CD4-positive, alpha-beta T cell (primary cell): ENCODE results near the gene TPGS2. TPM values are rescaled to one million over a fixed set of nuclear protein-coding genes. Genes with fewer than 3 reads are reported as not detected.

Source experiments
- ATAC-seq: fragments of 200-7000 bp; cut with Tn5 transposase; one replicate; pipeline ENCODE4 v1.10.0; 2022; ENCODE audit warnings: mild to moderate bottlenecking; ENCODE audit not compliant: poor library complexity
- CTCF ChIA-PET: fragments of 350-600 bp; sonication (Branson Sonifier 250); formaldehyde crosslinking; loops from one replicate; lab custom pipeline; 2021; ENCODE audit warnings: antibody characterized with exemption, inconsistent platforms; lab: Charles Lee
- POLR2A ChIA-PET: fragments of 350-600 bp; sonication (Branson Sonifier 250); formaldehyde crosslinking; loops from one replicate; lab custom pipeline; 2021; ENCODE audit warnings: antibody characterized with exemption, inconsistent platforms; lab: Charles Lee
- DNase-seq, 14 experiments: peaks; one replicate each; pipeline ENCODE4 v3.0.0-alpha.2; 2013 to 2020; ENCODE audit warnings: mixed read lengths in 2 of 14
- H3K27ac ChIP-seq, 2 donors: one replicate each; pipeline versions ENCODE4 v1.5.1 to v1.7.0; 2013; ENCODE audit warnings: low read length in 2 of 2, low read depth in 1 of 2, mild to moderate bottlenecking in 1 of 2
- H3K27me3 ChIP-seq, 2 experiments: 1 replicate in 1 of 2; 2 replicates in 1 of 2; pipeline versions ENCODE4 v1.6.1 to v1.7.0; 2013; ENCODE audit warnings: low read length in 2 of 2, control low read depth in 1 of 2, mild to moderate bottlenecking in 1 of 2, moderate library complexity in 1 of 2; ENCODE audit not compliant: insufficient read depth in 2 of 2, control insufficient read depth in 1 of 2
- H3K36me3 ChIP-seq: one replicate; pipeline ENCODE4 v1.6.1; 2013; ENCODE audit warnings: low read length, control low read depth; ENCODE audit not compliant: insufficient read depth
- H3K4me1 ChIP-seq: one replicate; pipeline ENCODE4 v1.6.1; 2013; ENCODE audit warnings: low read length, control low read depth; ENCODE audit not compliant: insufficient read depth
- H3K4me3 ChIP-seq: one replicate; pipeline ENCODE4 v1.5.1; 2013; ENCODE audit warnings: mild to moderate bottlenecking, low read length, moderate library complexity
- H3K9me3 ChIP-seq, 2 experiments: 1 replicate in 1 of 2; 2 replicates in 1 of 2; pipeline versions ENCODE4 v1.6.1 to v1.7.0; 2013; ENCODE audit warnings: low read length in 2 of 2, mild to moderate bottlenecking in 2 of 2, control low read depth in 1 of 2, moderate library complexity in 1 of 2; ENCODE audit not compliant: control insufficient read depth in 1 of 2, insufficient read depth in 1 of 2
- H3K27ac Mint-ChIP-seq: one replicate; pipeline ENCODE4 v1.8.0; 2020; ENCODE audit warnings: mixed read lengths
- H3K27me3 Mint-ChIP-seq: one replicate; pipeline ENCODE4 v1.8.0; 2021; ENCODE audit warnings: mixed read lengths
- H3K36me3 Mint-ChIP-seq: one replicate; pipeline ENCODE4 v1.8.0; 2021; ENCODE audit warnings: low read depth, mixed read lengths
- H3K4me1 Mint-ChIP-seq: one replicate; pipeline ENCODE4 v1.8.0; 2021; ENCODE audit warnings: low read depth, mixed read lengths
- H3K4me3 Mint-ChIP-seq: one replicate; pipeline ENCODE4 v1.8.0; 2020; ENCODE audit warnings: mild to moderate bottlenecking, mixed read lengths
- H3K9me3 Mint-ChIP-seq: one replicate; pipeline ENCODE4 v1.8.0; 2020; ENCODE audit warnings: mixed read lengths
- intact Hi-C, 2 experiments: fragments of 100-400 bp; cut with DNase I in 1 of 2; cut with micrococcal nuclease in 1 of 2; formaldehyde crosslinking; loops; one replicate each; pipeline versions ENCODE4 v1.15.1 to v1.9.0; 2023 to 2025; cut with DNase I, micrococcal nuclease
- total RNA-seq, 174 experiments: library from RNA in 2 of 174; stranded (reverse) in 2 of 174; gene quantifications; one replicate each; pipeline ENCODE4 v1.2.3 and lab custom pipeline; 2021 to 2026
- TF ChIP-seq, protein P1 (sequence below): fragments of 200-600 bp; IDR thresholded peaks from one replicate; pipeline ENCODE4 v1.8.0; 2022; ENCODE audit warnings: antibody characterized with exemption, mild to moderate bottlenecking

Gene TPGS2
- total RNA-seq, 2 experiments from 2014 or later = 16.4 to 19.0 TPM

GRCh38 chr18:36761186-36761698, 67.6 kb downstream of the TPGS2 start:
- peaks cover 0 to 3% of the 10 kb centered on the region in 2 experiments for H3K27me3 ChIP-seq
- TF ChIP-seq, protein P1, sequence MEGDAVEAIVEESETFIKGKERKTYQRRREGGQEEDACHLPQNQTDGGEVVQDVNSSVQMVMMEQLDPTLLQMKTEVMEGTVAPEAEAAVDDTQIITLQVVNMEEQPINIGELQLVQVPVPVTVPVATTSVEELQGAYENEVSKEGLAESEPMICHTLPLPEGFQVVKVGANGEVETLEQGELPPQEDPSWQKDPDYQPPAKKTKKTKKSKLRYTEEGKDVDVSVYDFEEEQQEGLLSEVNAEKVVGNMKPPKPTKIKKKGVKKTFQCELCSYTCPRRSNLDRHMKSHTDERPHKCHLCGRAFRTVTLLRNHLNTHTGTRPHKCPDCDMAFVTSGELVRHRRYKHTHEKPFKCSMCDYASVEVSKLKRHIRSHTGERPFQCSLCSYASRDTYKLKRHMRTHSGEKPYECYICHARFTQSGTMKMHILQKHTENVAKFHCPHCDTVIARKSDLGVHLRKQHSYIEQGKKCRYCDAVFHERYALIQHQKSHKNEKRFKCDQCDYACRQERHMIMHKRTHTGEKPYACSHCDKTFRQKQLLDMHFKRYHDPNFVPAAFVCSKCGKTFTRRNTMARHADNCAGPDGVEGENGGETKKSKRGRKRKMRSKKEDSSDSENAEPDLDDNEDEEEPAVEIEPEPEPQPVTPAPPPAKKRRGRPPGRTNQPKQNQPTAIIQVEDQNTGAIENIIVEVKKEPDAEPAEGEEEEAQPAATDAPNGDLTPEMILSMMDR = no peak
- Mint-ChIP-seq H3K4me1 (no peaks in the 10 kb centered on the region), H3K9me3 (no peaks in the 10 kb centered on the region), H3K4me3 (no peak overlapping the region), H3K27me3 (peaks cover 17% of the 10 kb centered on the region), H3K27ac (no peak overlapping the region), H3K36me3 (no peaks in the 10 kb centered on the region)
- no peaks in the 10 kb centered on the region for H3K4me1 ChIP-seq
- no peak overlapping the region for H3K4me3 ChIP-seq
- intact Hi-C loops = no loop called here
- ChIA-PET POLR2A (no interaction called here), CTCF (no interaction called here)
- H3K9me3 ChIP-seq = peaks cover 0 to 4% of the 10 kb centered on the region in 2 experiments
- H3K36me3 ChIP-seq = no peaks in the 10 kb centered on the region
- no peak overlapping the region for H3K27ac ChIP-seq
- ATAC-seq = no peak
- no peak for DNase-seq

- CTCF ChIA-PET = no interaction called here
- peaks cover 19% of the 10 kb centered on the region for H3K27me3 Mint-ChIP-seq
- no peaks in the 10 kb centered on the region for H3K4me1 ChIP-seq
Measured at GRCh38 chr18:36760598-36760997, 68.2 kb downstream of the TPGS2 start.

GRCh38 chr18:36759167-36759776, 69.5 kb downstream of the TPGS2 start:
- Mint-ChIP-seq H3K4me3 (no peak overlapping the region), H3K27me3 (peaks cover 19% of the 10 kb centered on the region), H3K27ac (no peak overlapping the region), H3K36me3 (no peaks in the 10 kb centered on the region), H3K4me1 (no peaks in the 10 kb centered on the region), H3K9me3 (no peaks in the 10 kb centered on the region)
- POLR2A ChIA-PET = no interaction called here
- CTCF ChIA-PET = no interaction called here
- Histone ChIP-seq H3K27me3 (peaks cover 0 to 3% of the 10 kb centered on the region in 2 experiments), H3K4me3 (no peak overlapping the region), H3K27ac (no peak overlapping the region), H3K9me3 (peaks cover 0 to 4% of the 10 kb centered on the region in 2 experiments), H3K4me1 (no peaks in the 10 kb centered on the region), H3K36me3 (no peaks in the 10 kb centered on the region)
- ATAC-seq (no peak), DNase-seq (no peak)
- intact Hi-C loops = no loop called here
- TF ChIP-seq, protein P1 = no peak

More at GRCh38 chr18:36760598-36760997, 68.2 kb downstream of the TPGS2 start:
- no peak overlapping the region for H3K27ac ChIP-seq
- H3K27ac Mint-ChIP-seq = no peak overlapping the region
- peaks cover 0 to 3% of the 10 kb centered on the region in 2 experiments for H3K27me3 ChIP-seq
- no peak for DNase-seq
- no peaks in the 10 kb centered on the region for H3K36me3 Mint-ChIP-seq
- H3K4me3 ChIP-seq = no peak overlapping the region
- H3K4me1 Mint-ChIP-seq = no peaks in the 10 kb centered on the region
- TF ChIP-seq, protein P1 = no peak
- H3K9me3 Mint-ChIP-seq = no peaks in the 10 kb centered on the region
- intact Hi-C loops = no loop called here
- POLR2A ChIA-PET = no interaction called here
- H3K36me3 ChIP-seq = no peaks in the 10 kb centered on the region
- H3K9me3 ChIP-seq = peaks cover 0 to 4% of the 10 kb centered on the region in 2 experiments
- no peak overlapping the region for H3K4me3 Mint-ChIP-seq
- no peak for ATAC-seq
